Measurements from ENCODE around the gene PITPNC1.

- no peak for TF ChIP-seq CTCF (IDR thresholded peaks at IDR 0.05)
- TF ChIP-seq POLR2AphosphoS5 (IDR thresholded peaks at IDR 0.05), result no peak
Observed at GRCh38 chr17:67594115-67594880, 217.2 kb downstream of the PITPNC1 start.

Data from breast epithelium (tissue), 3 donors.